HG03460 (cell line): ENCODE data around the gene NKAPD1.
"Not testable (repeated sequence)": the region's sequence is repeated elsewhere in the genome, so short reads cannot be mapped to it uniquely, and the experiment has no call there.

Source experiments
- ATAC-seq: cut with Tn5 transposase; IDR thresholded peaks from one replicate; pipeline ENCODE4 v1.9.1; 2021; ENCODE audit not compliant: unreplicated experiment

NKAPD1 gene, protein sequence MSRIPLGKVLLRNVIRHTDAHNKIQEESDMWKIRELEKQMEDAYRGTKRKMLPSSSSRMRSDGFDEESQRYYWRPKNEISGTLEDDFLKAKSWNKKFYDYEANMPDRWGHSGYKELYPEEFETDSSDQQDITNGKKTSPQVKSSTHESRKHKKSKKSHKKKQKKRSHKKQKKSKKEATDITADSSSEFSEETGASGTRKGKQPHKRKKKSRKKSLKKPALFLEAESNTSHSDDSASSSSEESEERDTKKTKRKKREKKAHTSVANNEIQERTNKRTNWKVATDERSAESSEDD

DNA sequence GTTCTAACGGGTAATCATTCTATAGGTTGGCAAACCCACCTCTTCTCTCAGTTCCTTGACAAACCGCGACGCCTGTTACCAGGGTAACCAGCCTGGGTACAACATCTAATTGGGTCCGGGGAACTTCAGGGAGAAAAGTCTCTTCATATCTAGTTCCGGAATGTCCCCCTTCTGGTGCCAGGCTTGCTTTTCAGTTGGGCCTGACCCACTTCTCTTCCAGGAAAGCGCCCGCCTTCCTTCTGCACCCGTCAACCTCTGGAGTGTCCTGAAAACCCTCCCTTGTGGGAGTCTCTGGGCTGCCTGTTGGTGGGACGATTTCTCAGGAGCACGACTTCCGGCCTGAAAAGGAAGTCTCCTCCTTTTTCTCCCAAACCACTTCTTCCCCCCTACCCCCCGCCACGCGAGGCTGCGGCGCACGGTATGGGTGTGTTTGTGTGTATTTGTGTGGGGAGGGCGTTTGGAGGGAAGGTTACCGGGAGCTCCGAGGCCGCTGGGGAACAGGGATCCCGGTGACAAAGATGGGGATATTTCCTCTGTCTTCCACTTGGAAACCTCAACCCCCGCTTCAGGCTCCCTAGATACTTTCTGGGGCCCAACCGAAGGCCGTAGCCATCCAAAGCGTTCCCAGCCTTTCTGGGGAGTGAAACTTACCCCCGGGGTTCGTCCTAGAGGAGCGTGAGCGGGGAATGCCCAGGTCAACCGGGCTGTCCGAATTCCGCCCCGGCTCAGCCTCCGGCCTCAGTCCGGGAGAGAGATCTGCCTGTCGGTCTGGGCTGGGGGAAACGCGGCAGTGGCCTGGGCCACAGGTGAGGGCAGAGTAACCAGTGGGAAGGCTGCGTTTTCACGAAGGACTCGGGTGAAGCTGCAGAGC is at the start of gene NKAPD1, which contains the start of gene PIH1D2:
Gene NKAPD1, plus strand, starts transcription at position 359 of the 871 bp plus-strand sequence. CDS start 1,276 bp downstream, outside the sequence.
Gene PIH1D2, minus strand, starts transcription at position 77 of the 871 bp plus-strand sequence. CDS start 843 bp downstream, outside the sequence.
- peak; percentile 84 for ATAC-seq

DNA sequence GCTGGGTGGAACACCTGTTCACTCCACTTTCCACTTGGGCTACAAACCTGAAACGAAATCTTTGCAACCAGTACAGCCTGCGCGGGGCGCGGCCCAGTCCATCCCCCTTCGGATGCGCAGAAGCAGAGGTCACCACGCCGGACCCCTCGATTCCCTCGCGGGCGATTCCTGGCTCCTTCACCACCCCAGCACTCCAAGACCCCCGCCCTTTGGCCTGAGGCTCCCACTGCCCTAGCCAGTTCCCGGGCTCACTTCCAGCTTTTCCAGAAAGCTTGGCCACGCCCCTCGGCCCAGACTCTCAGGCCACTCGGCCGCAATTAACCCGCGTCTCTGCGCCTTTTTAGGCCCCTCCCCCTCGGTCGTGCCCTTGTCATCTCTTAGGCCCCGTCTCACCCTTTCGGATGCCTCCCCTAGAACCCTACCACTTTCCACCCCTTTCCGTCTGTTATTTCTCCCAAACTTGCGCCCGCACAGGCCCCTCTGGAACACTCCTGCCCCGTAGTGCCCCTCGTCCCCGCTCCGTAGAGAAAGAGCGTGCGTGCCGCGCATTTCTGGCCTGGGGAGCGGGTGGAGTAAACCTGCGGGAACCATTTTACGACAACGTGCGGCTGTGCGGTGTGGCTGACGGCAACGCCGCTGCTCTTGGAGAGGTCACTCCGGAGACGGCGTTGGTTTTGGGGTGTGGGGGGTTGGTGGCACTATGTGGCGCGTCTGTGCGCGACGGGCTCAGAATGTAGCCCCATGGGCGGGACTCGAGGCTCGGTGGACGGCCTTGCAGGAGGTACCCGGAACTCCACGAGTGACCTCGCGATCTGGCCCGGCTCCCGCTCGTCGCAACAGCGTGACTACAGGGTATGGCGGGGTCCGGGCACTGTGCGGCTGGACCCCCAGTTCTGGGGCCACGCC is 49.1 kb upstream of the NKAPD1 start, which contains the start of gene DLAT:
Gene DLAT, plus strand, starts transcription at position 636 of the 906 bp plus-strand sequence. Its CDS starts 65 bp downstream, at position 701.
- peak; percentile 73 for ATAC-seq

DNA sequence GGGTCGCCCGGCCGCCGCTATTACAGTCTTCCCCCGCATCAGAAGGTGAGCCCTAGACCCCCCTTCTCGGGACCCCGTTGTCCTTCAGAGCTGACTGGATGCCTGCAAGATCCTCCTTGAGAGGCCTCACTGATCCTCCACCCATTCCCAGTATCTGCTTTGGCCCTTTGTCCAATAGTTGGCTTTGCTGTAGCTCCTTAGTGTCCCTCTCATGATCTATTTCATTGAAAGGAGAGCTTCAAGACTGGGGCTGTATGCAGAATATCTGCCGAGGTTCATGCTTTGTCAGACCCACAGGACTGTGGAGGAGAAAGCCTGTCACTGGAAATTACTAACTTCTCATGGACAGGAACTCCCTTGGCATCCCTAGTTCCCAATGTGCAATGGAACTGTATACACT is 48.4 kb upstream of the NKAPD1 start:
- ATAC-seq, result no peak

- not testable (repeated sequence) for ATAC-seq
Observed at GRCh38 chr11:112026784-112027410, 47.2 kb upstream of the NKAPD1 start.

GRCh38 chr11:112029460-112029859 is 44.6 kb upstream of the NKAPD1 start:
- ATAC-seq, result no peak

- ATAC-seq, result no peak
Observed at GRCh38 chr11:112033902-112034301, 40.2 kb upstream of the NKAPD1 start.

GRCh38 chr11:112037527-112037926 is 36.6 kb upstream of the NKAPD1 start:
- ATAC-seq, result no peak

GRCh38 chr11:112042161-112042960 is 31.7 kb upstream of the NKAPD1 start:
- ATAC-seq, result no peak

GRCh38 chr11:112042961-112043304 is 31.2 kb upstream of the NKAPD1 start:
- ATAC-seq, result no peak

DNA sequence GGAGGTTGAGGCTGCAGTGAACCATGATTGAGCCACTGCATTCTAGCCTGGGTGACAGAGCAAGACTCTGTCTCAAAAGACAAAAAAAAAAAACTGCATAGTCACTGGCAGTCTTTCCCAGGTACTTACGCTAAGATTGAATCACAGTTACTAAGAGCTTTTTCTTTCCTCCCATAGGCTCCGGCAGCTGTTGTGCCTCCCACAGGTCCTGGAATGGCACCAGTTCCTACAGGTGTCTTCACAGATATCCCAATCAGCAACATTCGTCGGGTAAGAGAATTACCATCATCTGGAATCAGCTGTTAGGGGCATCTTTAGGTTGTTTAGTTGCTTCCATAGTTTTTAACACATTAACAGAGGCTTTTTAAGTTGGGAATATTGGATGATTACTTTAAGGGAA is 29.1 kb upstream of the NKAPD1 start:
- ATAC-seq, result no peak

DNA sequence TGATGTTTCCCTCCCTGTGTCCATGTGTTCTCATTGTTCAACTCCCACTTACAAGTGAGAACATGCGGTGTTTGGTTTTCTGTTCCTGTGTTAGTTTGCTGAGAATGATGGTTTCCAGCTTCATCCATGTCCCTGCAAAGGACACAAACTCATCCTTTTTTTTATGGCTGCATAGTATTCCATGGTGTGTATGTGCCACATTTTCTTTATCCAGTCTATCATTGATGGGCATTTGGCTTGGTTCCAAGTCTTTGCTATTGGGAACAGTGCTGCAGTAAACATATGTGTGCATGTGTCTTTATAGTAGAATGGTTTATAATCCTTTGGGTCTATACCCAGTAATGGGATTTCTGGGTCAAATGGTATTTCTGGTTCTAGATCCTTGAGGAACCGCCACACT is 27.5 kb upstream of the NKAPD1 start:
- ATAC-seq, result not testable (repeated sequence)

GRCh38 chr11:112048256-112048655 is 25.8 kb upstream of the NKAPD1 start:
- not testable (repeated sequence) for ATAC-seq

- no peak for ATAC-seq
Observed at GRCh38 chr11:112049777-112050176, 24.3 kb upstream of the NKAPD1 start.

DNA sequence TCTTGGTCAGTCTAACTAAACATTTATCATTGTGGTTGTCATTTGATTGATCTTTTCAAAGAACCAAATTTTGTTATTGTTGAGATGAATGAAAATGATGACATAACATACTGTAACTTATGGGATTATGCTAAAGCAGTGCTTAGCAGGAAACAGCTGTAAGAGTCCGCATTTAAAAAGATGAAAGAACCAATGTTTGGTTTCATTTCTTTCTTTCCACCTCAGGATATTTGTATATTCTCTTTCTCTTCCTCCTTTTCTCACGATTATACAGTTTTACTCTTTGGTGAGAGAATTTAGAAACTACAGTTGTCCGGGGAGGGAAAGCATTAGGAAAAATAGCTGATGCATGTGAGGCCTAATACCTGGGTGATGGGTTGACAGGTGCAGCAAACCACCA is 23.4 kb upstream of the NKAPD1 start:
- ATAC-seq, result peak; percentile 81

DNA sequence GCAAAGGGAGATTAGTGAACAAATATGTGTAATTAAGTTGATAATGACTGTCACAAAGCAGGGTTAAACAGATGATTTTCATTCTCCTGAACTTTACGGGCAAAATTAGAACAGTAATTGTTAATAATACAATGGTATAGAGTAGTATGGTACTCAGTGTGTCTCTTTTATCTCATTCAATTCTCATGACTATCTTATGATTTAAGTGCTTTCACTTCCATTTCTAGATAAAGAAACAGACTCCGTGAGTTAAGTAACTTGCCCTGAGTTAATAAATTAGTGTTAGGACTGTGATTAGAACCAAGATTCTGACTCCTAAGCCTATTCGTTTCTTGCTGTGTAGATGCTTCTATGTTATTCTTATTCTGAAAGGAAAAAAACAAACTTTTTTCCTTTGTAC is 22.3 kb upstream of the NKAPD1 start:
- ATAC-seq, result no peak

DNA sequence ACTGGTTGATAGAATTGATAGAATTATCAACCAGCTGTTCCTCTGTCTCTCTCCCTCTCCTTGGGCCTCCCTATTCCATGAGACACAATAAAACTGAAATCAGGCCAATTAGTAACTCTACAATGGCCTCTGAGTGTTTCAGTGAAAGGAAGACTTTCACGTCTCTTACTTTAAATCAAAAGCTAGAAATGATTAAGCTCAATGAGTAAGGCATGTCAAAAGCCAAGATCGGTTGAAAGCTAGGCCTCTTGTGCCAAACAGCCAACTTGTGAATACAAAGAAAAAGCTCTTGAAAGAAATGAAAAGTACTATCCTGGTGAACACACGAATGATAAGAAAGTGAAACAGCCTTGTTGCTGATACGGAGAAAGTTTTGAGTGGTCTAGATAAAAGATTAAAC is 16.9 kb upstream of the NKAPD1 start:
- no peak for ATAC-seq

- no peak for ATAC-seq
Observed at GRCh38 chr11:112058103-112058502, 16.0 kb upstream of the NKAPD1 start.

DNA sequence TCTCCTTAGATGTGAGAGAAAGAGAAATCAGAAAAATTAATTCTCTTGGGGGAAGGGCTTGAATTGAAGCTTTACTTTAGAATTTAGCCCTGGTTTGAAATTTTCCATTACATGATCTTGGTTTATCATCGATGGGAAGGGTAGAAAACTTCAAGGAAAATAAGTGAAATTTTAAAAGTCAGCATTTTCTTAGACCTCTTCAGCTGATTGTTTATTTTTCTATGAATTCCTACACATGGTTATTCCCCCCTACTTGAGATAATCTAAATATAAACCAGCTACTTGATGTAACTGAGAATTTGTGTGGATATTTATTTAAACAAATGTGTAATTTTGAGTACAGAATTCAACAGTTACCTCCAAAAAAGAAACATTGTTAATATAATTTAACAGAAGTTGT is 11.2 kb upstream of the NKAPD1 start:
- no peak for ATAC-seq

GRCh38 chr11:112082729-112083128 is 8.6 kb downstream of the NKAPD1 start:
- ATAC-seq, result no peak
